ENCODE measurements around the gene SEC61B.

DNA sequence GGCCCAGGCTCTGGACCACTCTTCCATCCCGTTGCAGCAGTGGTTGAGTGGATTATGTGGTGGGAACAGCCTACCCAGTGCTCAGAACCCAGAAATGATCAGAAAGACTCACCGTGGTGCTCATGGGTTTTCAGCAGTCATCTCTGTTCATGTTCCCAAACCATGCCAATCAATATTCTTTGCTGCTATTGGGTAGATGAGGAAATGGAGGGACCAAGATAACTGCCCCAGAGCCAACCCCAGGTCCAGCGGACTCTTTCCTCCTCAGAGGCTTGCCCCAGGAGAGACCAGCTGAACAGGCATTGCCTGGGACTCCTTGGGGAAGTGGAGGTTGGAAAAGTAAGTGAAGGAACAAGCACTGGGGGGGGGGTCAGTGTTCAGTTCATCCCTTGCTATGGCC, 38.5 kb upstream of the SEC61B start:
- no peak for TF ChIP-seq CBFB (CRISPR knock-in tag; IDR thresholded peaks at IDR 0.05; ENCODE audit: low read depth)
- TF ChIP-seq, protein P1, sequence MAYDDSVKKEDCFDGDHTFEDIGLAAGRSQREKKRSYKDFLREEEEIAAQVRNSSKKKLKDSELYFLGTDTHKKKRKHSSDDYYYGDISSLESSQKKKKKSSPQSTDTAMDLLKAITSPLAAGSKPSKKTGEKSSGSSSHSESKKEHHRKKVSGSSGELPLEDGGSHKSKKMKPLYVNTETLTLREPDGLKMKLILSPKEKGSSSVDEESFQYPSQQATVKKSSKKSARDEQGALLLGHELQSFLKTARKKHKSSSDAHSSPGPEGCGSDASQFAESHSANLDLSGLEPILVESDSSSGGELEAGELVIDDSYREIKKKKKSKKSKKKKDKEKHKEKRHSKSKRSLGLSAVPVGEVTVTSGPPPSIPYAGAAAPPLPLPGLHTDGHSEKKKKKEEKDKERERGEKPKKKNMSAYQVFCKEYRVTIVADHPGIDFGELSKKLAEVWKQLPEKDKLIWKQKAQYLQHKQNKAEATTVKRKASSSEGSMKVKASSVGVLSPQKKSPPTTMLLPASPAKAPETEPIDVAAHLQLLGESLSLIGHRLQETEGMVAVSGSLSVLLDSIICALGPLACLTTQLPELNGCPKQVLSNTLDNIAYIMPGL (CRISPR knock-in tag; IDR thresholded peaks at IDR 0.05): no peak
- TF ChIP-seq, protein P2, sequence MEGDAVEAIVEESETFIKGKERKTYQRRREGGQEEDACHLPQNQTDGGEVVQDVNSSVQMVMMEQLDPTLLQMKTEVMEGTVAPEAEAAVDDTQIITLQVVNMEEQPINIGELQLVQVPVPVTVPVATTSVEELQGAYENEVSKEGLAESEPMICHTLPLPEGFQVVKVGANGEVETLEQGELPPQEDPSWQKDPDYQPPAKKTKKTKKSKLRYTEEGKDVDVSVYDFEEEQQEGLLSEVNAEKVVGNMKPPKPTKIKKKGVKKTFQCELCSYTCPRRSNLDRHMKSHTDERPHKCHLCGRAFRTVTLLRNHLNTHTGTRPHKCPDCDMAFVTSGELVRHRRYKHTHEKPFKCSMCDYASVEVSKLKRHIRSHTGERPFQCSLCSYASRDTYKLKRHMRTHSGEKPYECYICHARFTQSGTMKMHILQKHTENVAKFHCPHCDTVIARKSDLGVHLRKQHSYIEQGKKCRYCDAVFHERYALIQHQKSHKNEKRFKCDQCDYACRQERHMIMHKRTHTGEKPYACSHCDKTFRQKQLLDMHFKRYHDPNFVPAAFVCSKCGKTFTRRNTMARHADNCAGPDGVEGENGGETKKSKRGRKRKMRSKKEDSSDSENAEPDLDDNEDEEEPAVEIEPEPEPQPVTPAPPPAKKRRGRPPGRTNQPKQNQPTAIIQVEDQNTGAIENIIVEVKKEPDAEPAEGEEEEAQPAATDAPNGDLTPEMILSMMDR (IDR thresholded peaks at IDR 0.05): no peak
- TF ChIP-seq ELF4 (CRISPR knock-in tag; IDR thresholded peaks at IDR 0.05; ENCODE audit: low read depth): no peak
- TF ChIP-seq, protein P3, sequence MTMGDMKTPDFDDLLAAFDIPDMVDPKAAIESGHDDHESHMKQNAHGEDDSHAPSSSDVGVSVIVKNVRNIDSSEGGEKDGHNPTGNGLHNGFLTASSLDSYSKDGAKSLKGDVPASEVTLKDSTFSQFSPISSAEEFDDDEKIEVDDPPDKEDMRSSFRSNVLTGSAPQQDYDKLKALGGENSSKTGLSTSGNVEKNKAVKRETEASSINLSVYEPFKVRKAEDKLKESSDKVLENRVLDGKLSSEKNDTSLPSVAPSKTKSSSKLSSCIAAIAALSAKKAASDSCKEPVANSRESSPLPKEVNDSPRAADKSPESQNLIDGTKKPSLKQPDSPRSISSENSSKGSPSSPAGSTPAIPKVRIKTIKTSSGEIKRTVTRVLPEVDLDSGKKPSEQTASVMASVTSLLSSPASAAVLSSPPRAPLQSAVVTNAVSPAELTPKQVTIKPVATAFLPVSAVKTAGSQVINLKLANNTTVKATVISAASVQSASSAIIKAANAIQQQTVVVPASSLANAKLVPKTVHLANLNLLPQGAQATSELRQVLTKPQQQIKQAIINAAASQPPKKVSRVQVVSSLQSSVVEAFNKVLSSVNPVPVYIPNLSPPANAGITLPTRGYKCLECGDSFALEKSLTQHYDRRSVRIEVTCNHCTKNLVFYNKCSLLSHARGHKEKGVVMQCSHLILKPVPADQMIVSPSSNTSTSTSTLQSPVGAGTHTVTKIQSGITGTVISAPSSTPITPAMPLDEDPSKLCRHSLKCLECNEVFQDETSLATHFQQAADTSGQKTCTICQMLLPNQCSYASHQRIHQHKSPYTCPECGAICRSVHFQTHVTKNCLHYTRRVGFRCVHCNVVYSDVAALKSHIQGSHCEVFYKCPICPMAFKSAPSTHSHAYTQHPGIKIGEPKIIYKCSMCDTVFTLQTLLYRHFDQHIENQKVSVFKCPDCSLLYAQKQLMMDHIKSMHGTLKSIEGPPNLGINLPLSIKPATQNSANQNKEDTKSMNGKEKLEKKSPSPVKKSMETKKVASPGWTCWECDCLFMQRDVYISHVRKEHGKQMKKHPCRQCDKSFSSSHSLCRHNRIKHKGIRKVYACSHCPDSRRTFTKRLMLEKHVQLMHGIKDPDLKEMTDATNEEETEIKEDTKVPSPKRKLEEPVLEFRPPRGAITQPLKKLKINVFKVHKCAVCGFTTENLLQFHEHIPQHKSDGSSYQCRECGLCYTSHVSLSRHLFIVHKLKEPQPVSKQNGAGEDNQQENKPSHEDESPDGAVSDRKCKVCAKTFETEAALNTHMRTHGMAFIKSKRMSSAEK (CRISPR knock-in tag; IDR thresholded peaks at IDR 0.05; ENCODE audit: borderline replicate concordance): no peak
- TF ChIP-seq, protein P4, sequence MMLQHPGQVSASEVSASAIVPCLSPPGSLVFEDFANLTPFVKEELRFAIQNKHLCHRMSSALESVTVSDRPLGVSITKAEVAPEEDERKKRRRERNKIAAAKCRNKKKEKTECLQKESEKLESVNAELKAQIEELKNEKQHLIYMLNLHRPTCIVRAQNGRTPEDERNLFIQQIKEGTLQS (CRISPR knock-in tag; conservative IDR thresholded peaks at IDR 0.05): no peak
- no peak for TF ChIP-seq FOXK1 (CRISPR knock-in tag; IDR thresholded peaks at IDR 0.05)
- TF ChIP-seq FOXJ3 (CRISPR knock-in tag; IDR thresholded peaks at IDR 0.05; ENCODE audit: borderline replicate concordance): no peak
- TF ChIP-seq NFE2L1 (CRISPR knock-in tag; IDR thresholded peaks at IDR 0.05): no peak
- TF ChIP-seq, protein P5, sequence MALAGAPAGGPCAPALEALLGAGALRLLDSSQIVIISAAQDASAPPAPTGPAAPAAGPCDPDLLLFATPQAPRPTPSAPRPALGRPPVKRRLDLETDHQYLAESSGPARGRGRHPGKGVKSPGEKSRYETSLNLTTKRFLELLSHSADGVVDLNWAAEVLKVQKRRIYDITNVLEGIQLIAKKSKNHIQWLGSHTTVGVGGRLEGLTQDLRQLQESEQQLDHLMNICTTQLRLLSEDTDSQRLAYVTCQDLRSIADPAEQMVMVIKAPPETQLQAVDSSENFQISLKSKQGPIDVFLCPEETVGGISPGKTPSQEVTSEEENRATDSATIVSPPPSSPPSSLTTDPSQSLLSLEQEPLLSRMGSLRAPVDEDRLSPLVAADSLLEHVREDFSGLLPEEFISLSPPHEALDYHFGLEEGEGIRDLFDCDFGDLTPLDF (CRISPR knock-in tag; IDR thresholded peaks at IDR 0.05): no peak
- no peak for TF ChIP-seq NR3C1 (CRISPR knock-in tag; conservative IDR thresholded peaks at IDR 0.05; ENCODE audit: low read depth)
- no peak for TF ChIP-seq IRF2 (CRISPR knock-in tag; IDR thresholded peaks at IDR 0.05; ENCODE audit: borderline replicate concordance, low read depth)

Data from WTC11 (cell line).